HG03354 (cell line): ENCODE data around the gene PSMB11.
"Not testable (repeated sequence)": the region's sequence is repeated elsewhere in the genome, so short reads cannot be mapped to it uniquely, and the experiment has no call there.

Source experiments
- ATAC-seq: cut with Tn5 transposase; IDR thresholded peaks from one replicate; pipeline ENCODE4 v1.9.1; 2021; ENCODE audit warnings: mild to moderate bottlenecking; ENCODE audit not compliant: unreplicated experiment, poor library complexity, severe bottlenecking

Gene PSMB11

DNA sequence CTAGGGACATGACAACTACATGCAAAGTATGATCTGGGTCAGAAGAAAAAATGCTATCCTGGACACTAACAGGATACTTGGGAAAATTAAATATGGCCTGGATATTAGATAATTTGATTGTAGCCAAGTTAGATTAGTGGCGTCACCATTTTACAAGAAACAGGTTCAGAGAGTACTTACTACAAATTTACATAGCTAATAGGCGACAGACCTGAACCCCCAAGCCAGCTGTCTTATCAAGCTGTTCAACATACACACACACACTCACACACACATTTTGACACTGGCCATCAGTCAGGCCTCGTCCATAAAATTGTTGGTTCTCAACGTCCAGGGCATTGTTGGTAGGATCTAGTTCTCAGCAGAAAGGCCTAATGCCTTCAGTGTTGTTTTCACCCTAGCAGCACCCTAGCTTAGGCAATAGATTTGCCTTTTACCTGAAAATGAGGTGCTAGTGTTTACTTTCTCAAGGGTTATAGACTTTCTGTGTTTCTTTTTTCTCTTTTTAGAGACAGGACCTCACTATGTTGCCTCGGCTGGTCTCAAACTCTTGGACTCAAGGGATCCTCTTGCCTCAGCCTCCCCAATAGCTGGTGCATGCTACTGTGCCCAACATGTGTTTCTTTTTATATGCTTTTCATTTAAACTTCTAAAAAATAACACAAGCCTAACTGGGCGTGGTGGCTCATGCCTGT, 28.8 kb upstream of the PSMB11 start:
- no peak for ATAC-seq

DNA sequence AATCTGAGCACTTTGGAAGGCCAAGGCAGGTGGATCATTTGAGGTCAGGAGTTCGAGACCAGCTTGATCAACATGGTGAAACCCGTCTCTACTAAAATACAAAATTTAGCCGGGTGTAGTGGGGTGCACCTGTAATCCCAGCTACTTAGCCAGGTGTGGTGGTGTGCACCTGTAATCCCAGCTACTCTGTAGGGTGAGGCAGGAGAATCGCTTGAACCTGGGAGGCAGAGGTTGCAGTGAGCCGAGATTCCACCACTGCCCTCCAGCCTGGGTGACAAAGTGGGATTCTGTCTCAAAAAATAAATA, 28.3 kb upstream of the PSMB11 start:
- ATAC-seq = not testable (repeated sequence)

DNA sequence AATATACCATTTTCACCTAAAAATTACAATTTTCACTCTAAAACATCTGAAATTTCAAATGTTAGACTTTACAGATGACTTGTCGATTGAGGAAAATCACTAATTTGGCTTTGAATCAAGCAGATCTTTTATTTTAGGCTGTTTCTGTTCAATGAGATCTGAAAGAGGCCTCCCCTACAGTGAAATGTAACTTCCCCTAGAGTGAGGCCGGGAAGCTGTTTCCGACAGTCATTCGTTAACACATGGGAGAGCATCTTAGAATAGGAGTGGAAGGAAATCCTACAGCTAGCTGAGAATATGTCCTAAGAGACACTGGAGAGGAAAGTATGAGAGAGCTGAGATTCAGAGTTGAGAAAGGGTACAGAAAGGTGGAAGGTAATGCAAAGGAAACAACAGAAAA, 26.4 kb upstream of the PSMB11 start:
- no peak for ATAC-seq

DNA sequence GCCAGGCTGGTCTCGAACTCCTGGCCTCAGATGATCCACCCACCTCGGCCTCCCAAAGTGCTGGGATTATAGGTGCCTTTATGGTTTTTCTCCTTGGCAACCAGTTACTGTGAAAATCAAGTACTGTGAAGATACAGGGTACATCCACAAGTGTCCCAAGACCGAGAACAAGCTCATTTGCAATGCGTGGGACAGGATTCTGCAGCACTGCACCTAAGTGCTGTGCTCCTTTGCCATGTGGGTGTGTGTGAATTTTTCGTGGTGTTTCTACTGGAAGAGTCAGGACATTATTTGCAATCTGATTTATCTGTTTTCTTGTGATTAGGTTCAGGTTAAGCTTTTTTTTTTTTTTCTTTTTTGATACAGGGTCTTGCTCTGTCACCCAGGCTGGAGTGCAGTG, 24.9 kb upstream of the PSMB11 start:
- ATAC-seq = no peak

DNA sequence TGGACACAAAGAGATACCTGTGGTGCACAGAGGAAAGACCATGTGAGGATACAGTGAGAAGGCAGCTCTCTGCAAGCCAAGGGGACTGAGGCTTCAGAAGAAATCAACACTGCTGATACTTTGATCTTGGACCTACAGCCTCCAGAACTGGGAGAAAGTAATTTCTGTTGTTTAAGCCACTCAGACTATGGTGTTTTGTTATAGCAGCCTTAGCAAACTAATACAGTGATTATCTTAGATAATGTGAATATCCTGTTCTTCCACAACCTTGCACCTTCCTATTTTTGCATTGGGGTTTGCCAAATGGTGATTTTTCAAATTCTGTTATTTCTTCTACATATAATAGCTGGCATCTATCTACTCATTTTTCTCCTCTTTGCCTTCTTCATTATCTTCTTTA, 23.9 kb upstream of the PSMB11 start:
- ATAC-seq = no peak

DNA sequence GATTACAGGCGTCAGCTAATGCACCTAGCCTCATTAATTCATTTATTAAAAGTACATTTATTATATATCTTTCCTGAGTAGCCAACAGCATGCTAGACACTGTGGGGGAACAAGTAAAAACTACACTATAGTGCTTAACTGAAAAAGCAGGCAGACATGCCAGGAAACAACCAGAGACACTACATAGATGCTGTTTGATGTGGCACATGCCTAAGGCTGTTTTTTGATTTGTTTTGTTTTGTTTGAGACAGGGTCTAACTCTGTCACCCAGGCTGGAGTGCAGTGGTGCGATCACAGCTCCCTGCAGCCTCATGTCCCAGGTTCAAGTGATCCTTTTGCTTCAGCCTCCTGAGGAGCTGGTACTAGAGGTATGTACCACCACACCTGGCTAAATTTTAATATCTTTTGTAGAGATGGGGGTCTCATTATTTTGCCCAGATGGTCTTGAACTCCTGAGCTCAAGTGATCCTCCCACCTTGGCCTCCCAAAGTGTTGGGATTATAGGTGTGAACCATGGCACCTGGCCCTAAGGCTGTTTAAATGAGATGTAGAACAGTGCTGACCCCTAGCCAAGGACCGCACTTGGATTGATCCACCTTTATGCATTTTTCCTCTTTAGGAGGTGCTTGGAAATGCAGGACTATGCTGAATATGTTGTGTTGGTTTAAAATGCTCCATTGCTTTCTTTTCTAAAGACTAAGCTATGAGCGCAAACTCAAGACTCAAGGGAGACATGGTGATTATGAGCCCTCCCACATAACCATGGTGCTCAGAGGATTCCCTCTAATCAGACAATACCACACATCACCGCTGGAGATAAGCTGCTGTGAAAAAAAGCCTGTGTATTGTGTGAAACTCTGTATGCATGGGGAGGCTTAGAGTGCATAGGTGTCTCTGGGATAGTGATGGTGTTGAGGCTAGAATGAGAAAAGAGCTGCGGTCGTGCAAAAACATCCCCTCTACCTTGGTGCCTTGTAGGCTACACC, 21.6 kb upstream of the PSMB11 start:
- no peak for ATAC-seq

DNA sequence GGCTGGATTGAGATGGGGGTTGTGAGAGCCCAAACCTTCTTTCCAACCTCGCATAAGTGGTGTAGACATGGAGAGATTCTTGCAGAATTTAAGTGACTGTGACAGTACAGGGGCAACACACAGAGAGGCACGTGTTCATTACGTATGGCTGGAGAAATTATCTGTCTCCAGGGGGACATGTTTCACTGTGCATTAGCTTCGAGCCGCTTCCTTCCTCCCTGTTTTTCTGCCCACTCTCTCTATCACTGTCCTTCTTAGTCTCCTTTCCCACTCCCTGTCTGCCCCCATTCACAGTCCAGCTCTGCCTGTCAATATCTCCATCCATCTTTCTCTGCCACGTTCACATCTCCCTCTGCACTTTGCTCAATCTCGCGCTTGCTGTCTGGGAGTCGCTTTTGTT, 20.6 kb upstream of the PSMB11 start:
- no peak for ATAC-seq

DNA sequence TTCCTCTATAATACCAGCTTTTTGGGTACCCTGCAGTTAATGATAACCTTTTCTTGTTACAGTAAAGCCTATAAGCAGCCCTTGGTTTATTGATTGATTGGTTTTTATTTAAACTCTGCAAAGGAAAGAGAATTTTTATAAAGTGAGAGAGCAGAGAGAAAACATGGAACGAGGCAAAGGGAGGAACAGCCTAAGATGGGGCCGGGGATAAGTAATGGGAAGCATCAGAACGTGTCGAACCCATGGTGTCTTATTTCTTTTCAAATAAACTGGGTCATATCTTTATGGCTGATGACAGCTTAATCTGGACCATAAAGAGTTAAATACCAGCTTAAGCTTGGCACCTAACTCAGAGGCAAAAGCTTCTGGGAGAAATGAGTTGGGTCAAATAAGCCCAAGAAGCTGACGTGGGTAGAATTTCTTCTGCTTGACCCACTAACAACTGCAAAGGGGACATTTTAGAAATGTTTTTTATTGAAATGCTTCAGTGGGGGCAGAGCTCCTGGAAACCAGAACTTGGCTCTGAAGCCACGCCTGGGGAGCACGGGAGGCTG, 20.0 kb upstream of the PSMB11 start:
- ATAC-seq = no peak

DNA sequence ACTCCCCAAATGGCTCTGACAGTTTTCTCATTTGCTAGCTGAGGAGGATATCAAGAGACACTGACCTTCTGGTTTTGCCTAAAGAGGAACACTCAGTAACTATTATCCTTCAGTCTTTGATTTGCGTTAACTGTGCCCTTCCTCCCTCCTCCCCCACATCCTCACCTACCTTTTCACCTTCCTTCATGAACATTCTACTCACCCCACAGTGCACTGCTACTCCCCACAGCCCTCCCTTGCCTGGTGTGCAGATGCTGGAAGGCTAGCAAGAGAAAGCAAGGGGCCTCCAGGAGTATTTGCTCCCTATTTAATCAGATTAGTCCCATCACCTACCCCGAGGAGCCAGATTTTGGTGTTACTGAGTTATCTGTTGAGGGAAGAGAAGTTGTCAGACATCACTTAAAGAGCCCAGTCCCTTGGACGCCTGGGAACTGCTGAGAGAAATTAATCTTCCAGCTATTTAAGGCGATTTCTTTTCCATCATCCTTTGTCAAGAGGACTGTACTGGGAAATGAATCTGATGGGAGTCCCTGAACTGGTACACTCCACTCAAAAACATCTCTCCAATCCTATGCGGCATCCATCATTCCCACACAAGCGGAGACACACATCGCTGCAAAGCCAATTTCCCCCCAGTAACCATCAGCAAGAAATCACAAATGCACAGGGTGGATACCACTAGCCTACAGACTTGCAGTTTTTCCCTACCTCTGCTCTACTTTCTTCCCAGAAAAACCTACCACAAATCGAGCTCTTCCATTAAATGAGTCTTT, 18.8 kb upstream of the PSMB11 start:
- ATAC-seq = no peak

DNA sequence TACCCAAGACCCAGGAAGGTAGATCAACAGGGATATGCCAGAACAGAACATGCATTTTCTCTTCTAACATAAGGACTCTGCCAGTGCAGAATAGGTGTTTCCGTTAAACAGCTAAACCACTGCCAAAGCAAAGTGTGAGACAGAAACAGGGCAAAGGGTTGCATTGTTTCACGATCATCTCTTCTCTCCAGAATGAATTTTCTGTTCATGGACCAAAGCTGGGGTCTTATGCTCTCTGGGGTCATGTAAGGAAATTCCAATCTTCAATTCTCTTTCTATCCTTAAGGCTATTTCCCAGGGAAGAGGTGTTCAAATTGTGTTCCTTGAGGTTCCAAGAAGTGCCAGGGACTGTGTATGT, 18.2 kb upstream of the PSMB11 start:
- no peak for ATAC-seq

DNA sequence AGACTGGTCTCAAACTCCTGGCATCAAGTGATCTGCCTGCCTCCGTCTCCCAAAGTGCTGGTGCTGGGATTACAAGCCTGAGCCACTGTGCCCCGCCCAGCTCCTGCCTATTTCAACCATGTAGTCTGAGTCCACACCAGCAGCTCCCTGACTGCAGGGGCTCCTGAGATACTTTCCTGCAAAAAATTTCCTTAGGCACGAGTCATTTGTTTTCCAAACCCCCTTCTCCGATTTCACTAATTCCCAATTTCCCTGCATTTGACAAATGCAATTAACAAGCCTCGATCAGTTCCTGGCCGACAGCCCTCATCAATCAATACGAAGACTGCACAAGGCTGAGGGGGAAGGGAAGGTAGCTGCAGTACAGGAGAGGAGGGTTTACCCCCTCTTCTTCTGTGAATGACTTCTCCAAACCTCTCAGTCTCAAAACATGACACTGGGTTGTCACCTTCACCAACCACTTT, 17.4 kb upstream of the PSMB11 start:
- ATAC-seq = no peak

DNA sequence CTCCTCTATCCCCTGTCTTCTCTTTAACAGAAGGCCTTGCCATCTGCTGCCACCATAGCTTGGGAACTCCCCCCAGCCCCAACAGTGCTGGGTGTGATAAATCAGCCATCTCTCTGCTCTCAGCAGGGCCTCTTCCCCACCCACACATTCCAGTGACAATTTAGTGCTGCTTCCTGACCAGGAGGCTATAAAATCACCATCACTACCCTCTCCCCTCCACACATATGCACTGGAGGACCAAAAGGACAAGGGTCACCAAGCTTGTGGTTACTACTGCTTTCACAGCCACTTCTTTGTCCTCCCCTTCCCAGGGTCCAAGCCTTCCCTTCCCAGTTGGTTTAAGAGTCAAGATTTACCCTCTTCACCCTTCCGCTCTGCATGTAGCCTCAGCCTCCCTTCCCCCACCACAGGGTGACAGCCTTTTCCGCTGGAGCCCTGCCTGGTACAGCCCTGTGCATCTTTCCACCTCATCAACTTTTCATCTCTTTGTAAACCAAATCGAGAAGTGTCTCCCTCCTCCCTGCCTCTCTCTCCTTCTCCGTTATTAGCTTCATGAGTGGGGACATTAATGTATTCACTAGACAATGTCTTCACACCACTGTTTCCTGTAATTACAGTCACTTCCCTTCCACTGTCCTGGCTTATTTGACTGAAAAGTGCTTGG, 16.7 kb upstream of the PSMB11 start:
- no peak for ATAC-seq

DNA sequence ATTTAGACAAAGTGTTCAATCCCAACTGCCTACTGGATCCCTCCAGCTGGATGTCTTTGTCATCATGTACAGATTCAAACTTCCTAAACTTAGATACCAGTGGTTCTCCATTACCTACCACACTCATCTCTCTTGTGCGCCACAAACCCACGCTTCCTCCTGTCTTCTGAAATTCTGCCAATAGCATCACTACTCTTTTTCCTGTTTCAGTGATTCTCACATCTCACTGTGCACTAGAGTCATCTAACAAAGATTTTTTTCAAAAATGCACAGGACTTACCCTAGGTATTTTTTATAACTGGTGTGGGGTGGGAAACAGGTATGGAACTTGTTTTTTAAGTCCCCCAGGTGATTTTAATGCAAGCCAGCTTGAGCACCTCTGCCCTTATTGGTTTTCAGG, 13.2 kb upstream of the PSMB11 start:
- no peak for ATAC-seq

DNA sequence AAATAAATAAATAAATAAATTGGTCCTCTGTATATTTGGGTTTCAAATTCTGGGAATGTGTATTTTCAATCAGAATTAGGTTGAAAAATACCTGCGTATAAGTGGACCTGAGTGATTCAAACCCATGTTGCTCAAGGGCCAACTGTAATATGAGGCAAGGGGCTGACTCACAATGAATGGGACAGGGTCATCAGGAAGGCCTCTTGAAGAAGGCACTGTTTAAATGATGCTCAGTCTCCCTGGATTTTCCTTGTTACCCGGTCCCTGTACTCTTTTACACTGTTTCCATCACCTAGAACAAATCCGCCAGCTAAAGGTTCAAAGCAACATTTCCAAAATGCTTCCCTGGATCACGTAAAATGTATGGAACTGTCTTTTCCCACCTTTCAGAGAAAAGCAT, 11.1 kb upstream of the PSMB11 start:
- ATAC-seq = no peak

DNA sequence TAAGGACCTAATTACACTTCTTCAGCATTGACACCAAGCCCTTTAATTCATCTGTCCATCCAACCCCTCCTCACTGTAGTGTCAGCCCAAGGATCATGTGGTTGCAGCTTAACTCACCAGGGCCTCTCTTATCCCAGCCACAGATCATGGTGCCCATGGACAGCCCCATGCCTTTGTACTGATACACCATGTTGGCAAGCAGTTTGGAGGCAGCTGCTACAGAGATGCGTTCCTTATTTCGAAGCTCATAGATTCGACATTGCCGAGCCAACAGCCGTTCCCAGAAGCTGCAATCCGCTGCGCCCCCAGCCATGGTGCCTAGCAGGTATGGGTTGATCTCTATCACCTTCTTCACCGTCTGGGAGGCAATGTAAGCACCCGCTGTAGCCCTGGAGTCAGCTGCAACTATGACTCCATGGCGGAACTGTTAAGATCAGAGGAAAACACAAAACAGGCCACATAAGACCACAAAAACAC, 8.7 kb upstream of the PSMB11 start:
- no peak for ATAC-seq

DNA sequence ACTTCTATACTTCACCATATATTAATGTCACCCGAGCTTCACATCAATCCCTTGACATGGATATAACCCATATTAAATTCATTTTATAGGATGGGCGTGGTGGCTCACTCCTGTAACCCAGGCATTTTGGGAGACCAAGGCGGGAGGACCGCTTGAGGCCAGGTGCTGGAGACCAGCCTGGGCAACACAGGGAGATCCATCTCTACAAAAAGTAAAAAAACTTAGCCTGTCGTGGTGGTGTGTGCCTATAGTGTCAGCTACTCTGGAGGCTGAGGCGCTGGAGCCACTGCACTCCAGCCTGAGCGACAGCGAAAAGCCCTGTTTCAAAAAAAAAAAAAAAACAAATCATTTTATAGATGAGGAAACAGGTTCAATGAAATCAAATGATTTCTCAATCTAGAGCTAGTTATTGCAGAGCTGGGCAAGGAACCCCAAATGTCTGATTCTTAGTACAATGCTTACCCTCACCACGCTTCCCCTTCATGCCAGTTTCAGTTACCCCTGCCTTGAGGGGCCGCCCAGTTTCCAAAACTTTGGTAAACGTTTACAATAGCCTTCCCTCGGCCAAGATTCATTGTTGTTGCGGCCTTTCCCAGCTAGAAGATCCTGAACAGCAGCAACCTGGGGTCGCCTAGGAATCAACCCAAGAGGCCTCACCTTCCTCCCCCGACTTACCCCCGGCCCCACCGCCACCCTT, 8.1 kb upstream of the PSMB11 start:
- no peak for ATAC-seq

DNA sequence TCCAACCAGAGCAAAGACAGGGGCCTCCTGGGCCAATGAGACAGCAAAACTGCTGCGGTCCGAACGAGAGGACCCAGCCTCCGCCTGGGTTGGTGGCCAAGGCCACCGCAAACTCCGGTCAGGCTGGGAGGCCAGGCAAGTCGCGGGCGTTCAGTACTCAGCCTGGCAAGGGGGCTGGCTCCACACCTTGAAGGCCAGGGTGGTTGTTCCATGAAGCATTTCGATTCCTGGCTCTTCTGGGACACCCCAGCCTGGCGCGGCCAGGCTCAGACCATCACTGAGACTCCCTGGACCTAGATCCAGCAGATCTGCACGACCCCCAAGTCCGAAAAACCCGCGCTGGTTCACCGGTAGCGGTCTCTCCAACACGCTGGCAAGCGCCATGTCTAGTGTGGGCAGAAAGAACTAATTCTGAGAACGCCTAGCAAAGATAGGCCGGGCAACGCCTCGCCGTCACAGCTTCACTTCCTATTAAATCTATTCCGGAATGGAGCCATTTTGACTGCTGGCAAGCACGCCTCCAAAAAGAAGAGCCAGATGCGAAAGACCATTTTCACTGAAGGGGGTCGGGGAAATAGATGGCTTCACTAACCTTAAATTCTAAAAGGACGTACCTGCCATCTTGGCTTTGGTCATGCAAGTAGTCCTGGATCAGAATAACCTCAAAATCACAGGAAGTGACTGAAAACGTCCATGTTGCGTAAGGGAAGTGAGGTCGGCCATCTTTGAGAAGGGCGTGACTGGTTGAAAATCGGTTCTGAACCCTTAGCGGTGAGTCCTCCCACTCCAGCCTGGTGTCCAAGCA, 7.3 kb upstream of the PSMB11 start, which contains the start of gene PSMB5:
Gene PSMB5, minus strand, starts transcription at position 403 of the 805 bp plus-strand sequence. Its CDS starts 19 bp downstream, at position 384.
- peak; percentile 97 for ATAC-seq
